SH-SY5Y (cell line): ENCODE results near the gene ZXDC.

Source experiments
- GATA2 ChIP-seq: IDR thresholded peaks from 2 replicates; pipeline ENCODE4 v1.6.1; 2011; ENCODE audit warnings: mild to moderate bottlenecking, low read depth, low read length
- GATA3 ChIP-seq: IDR thresholded peaks from 2 replicates; pipeline ENCODE4 v1.6.1; 2011; ENCODE audit warnings: low read depth, mild to moderate bottlenecking, low read length, moderate library complexity

ZXDC gene

GRCh38 chr3:126488185-126488584 lies 12.5 kb upstream of the ZXDC start:
- TF ChIP-seq GATA3: no peak
- no peak for TF ChIP-seq GATA2

GRCh38 chr3:126487151-126487771 lies 11.6 kb upstream of the ZXDC start:
- no peak for TF ChIP-seq GATA2
- no peak for TF ChIP-seq GATA3

- TF ChIP-seq GATA3: no peak
- TF ChIP-seq GATA2: no peak
Observed at GRCh38 chr3:126486360-126486847, 10.7 kb upstream of the ZXDC start.

- TF ChIP-seq GATA2: no peak
- TF ChIP-seq GATA3: no peak
Observed at GRCh38 chr3:126485956-126486355, 10.3 kb upstream of the ZXDC start.

- TF ChIP-seq GATA2: no peak
- no peak for TF ChIP-seq GATA3
Observed at GRCh38 chr3:126485176-126485897, 9.6 kb upstream of the ZXDC start.

GRCh38 chr3:126484662-126485061 lies 9.0 kb upstream of the ZXDC start:
- no peak for TF ChIP-seq GATA2
- no peak for TF ChIP-seq GATA3

GRCh38 chr3:126484148-126484547 lies 8.5 kb upstream of the ZXDC start:
- TF ChIP-seq GATA3: no peak
- no peak for TF ChIP-seq GATA2

- no peak for TF ChIP-seq GATA3
- TF ChIP-seq GATA2: no peak
Observed at GRCh38 chr3:126483321-126483761, 7.7 kb upstream of the ZXDC start.

GRCh38 chr3:126482503-126483255 lies 7.0 kb upstream of the ZXDC start:
- TF ChIP-seq GATA2: no peak
- TF ChIP-seq GATA3: no peak

GRCh38 chr3:126481808-126482502 lies 6.3 kb upstream of the ZXDC start:
- TF ChIP-seq GATA2 (no peak), GATA3 (no peak)

- TF ChIP-seq GATA3: no peak
- no peak for TF ChIP-seq GATA2
Observed at GRCh38 chr3:126480861-126481260, 5.2 kb upstream of the ZXDC start.

GRCh38 chr3:126480206-126480605 lies 4.5 kb upstream of the ZXDC start:
- TF ChIP-seq GATA2 (no peak), GATA3 (no peak)

GRCh38 chr3:126479642-126480041 lies 4.0 kb upstream of the ZXDC start:
- no peak for TF ChIP-seq GATA2
- no peak for TF ChIP-seq GATA3
